ENCODE data around the gene DACH1. TPM values are rescaled to one million over a fixed set of nuclear protein-coding genes. Genes with fewer than 3 reads are reported as not detected.

The DACH1 gene
- total and polyA plus RNA-seq, 2 of the 8 experiments (the other 6 are each of a cell fraction or from before 2014, with no cell fraction given) = 0.12 to 0.67 TPM

DNA sequence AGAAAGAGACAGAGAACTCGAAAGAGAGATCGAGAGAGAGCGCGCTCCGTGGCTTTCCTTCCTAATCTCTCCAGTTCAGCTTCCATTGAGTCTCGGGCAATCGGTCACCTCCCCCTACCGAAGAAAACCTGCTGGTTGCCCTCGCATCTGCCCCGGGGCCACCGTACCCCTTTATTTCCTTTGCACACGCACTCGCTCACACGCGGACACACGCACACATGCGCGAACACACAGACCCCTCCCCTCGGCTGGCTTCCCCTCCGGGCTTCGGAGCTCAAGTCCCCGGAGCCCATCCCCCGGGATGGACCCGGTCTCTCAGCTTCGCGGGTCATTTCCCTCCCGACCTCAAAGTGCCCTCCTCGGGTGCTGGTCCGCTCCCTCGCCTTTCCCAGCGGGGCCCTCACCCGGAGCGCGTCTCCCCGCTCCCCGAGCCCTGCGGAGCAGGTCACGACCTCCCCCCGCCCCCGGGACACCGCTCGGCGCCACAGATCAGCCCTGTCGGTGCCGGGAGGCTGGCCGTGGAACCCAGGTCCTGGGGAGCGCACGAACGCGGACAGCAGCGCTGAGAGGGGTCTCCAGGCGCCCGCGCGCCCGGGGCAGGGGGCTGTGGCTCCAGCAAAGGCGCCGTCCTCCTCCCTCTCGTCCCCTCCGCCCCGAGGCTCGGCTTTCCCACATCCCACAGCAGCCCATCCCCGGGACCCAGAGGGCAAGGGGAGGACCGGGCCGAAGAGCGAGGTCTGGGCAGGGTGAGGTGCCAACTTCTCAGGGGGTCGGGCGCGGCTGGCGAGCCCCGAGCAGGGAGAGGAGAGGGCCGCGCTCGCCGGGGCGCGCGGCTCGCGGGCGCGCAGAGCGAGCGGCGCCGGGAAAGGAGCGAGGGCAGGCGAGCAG lies 1.8 kb downstream of the DACH1 start (continued):
- TF ChIP-seq, protein P1, sequence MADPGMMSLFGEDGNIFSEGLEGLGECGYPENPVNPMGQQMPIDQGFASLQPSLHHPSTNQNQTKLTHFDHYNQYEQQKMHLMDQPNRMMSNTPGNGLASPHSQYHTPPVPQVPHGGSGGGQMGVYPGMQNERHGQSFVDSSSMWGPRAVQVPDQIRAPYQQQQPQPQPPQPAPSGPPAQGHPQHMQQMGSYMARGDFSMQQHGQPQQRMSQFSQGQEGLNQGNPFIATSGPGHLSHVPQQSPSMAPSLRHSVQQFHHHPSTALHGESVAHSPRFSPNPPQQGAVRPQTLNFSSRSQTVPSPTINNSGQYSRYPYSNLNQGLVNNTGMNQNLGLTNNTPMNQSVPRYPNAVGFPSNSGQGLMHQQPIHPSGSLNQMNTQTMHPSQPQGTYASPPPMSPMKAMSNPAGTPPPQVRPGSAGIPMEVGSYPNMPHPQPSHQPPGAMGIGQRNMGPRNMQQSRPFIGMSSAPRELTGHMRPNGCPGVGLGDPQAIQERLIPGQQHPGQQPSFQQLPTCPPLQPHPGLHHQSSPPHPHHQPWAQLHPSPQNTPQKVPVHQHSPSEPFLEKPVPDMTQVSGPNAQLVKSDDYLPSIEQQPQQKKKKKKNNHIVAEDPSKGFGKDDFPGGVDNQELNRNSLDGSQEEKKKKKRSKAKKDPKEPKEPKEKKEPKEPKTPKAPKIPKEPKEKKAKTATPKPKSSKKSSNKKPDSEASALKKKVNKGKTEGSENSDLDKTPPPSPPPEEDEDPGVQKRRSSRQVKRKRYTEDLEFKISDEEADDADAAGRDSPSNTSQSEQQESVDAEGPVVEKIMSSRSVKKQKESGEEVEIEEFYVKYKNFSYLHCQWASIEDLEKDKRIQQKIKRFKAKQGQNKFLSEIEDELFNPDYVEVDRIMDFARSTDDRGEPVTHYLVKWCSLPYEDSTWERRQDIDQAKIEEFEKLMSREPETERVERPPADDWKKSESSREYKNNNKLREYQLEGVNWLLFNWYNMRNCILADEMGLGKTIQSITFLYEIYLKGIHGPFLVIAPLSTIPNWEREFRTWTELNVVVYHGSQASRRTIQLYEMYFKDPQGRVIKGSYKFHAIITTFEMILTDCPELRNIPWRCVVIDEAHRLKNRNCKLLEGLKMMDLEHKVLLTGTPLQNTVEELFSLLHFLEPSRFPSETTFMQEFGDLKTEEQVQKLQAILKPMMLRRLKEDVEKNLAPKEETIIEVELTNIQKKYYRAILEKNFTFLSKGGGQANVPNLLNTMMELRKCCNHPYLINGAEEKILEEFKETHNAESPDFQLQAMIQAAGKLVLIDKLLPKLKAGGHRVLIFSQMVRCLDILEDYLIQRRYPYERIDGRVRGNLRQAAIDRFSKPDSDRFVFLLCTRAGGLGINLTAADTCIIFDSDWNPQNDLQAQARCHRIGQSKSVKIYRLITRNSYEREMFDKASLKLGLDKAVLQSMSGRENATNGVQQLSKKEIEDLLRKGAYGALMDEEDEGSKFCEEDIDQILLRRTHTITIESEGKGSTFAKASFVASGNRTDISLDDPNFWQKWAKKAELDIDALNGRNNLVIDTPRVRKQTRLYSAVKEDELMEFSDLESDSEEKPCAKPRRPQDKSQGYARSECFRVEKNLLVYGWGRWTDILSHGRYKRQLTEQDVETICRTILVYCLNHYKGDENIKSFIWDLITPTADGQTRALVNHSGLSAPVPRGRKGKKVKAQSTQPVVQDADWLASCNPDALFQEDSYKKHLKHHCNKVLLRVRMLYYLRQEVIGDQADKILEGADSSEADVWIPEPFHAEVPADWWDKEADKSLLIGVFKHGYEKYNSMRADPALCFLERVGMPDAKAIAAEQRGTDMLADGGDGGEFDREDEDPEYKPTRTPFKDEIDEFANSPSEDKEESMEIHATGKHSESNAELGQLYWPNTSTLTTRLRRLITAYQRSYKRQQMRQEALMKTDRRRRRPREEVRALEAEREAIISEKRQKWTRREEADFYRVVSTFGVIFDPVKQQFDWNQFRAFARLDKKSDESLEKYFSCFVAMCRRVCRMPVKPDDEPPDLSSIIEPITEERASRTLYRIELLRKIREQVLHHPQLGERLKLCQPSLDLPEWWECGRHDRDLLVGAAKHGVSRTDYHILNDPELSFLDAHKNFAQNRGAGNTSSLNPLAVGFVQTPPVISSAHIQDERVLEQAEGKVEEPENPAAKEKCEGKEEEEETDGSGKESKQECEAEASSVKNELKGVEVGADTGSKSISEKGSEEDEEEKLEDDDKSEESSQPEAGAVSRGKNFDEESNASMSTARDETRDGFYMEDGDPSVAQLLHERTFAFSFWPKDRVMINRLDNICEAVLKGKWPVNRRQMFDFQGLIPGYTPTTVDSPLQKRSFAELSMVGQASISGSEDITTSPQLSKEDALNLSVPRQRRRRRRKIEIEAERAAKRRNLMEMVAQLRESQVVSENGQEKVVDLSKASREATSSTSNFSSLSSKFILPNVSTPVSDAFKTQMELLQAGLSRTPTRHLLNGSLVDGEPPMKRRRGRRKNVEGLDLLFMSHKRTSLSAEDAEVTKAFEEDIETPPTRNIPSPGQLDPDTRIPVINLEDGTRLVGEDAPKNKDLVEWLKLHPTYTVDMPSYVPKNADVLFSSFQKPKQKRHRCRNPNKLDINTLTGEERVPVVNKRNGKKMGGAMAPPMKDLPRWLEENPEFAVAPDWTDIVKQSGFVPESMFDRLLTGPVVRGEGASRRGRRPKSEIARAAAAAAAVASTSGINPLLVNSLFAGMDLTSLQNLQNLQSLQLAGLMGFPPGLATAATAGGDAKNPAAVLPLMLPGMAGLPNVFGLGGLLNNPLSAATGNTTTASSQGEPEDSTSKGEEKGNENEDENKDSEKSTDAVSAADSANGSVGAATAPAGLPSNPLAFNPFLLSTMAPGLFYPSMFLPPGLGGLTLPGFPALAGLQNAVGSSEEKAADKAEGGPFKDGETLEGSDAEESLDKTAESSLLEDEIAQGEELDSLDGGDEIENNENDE (IDR thresholded peaks at IDR 0.05; ENCODE audit: insufficient replicate concordance, low read length) = no peak
- TF ChIP-seq, protein P2, sequence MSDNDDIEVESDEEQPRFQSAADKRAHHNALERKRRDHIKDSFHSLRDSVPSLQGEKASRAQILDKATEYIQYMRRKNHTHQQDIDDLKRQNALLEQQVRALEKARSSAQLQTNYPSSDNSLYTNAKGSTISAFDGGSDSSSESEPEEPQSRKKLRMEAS (IDR thresholded peaks at IDR 0.05) = no peak
- TF ChIP-seq SRF (IDR thresholded peaks at IDR 0.05; ENCODE audit: low read depth, low read length) = no peak
- no peak for TF ChIP-seq KDM1A (IDR thresholded peaks at IDR 0.05; ENCODE audit: borderline replicate concordance, low read length)
- no peak for TF ChIP-seq EGR1 (IDR thresholded peaks at IDR 0.05; ENCODE audit: borderline replicate concordance, low read depth, low read length)
- no peak for TF ChIP-seq SP1 (IDR thresholded peaks at IDR 0.05; ENCODE audit: low read depth, low read length)
- TF ChIP-seq RBBP5 (IDR thresholded peaks at IDR 0.05; ENCODE audit: borderline replicate concordance, low read depth, low read length) = peak; percentile 40; the same call in 1 of the 2 replicates
- TF ChIP-seq SAP30 (IDR thresholded peaks at IDR 0.05; ENCODE audit: insufficient read depth, insufficient replicate concordance, low read length) = no peak

Measured in H1 (cell line).